CD1c-positive myeloid dendritic cell (primary cell): ENCODE results near the gene COLEC11.
A peak's percentile ranks its signal among the peaks of the same experiment; 100 is the strongest.

ENCODE experiments used
- DNase-seq: peaks from one replicate; pipeline ENCODE4 v3.0.0-alpha.2; 2016; ENCODE audit errors: extremely low spot score

Gene COLEC11

GRCh38 chr2:3639015-3639630 lies 44.2 kb downstream of the COLEC11 start:
- no peak for DNase-seq

DNA sequence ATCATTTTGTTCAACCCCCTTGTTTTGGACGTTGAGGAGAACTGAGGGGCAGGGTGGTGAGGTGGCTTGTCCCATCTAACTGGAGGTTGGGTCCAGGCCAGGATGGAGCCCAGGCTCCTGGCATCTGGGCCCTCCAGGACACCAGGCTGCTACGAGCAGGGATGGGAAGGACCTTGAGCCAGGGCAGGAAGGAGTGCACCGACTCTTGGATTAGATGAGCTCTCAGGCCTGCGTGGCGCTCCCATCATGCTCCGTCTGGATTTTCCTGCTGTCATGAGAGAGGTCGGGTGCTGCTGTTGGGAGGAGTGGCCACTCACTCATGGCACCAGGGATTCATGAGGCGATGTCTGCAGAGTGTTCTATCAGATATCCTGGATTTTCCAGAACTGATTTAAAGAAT lies 44.7 kb downstream of the COLEC11 start:
- DNase-seq, result no peak

DNA sequence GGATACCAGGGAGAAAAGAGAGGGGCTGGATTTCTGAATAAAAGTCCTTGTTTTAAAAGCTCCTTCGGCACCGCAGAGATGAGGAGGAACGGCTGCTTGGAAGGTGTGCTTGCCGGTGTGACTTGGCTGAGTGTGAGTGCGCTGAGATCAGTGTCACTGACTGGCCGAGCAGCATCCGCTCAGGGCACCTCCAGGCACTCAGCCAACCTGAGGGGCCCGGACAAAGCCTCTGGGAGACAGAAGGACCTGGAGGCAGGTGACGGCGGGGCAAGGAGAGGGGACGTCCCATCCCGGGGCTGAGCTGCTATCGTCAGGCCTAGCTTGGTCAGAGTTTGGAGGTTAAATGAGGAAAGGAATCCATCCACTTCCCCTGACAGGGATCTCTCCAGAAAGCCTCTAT lies 46.3 kb downstream of the COLEC11 start:
- DNase-seq, result no peak

DNA sequence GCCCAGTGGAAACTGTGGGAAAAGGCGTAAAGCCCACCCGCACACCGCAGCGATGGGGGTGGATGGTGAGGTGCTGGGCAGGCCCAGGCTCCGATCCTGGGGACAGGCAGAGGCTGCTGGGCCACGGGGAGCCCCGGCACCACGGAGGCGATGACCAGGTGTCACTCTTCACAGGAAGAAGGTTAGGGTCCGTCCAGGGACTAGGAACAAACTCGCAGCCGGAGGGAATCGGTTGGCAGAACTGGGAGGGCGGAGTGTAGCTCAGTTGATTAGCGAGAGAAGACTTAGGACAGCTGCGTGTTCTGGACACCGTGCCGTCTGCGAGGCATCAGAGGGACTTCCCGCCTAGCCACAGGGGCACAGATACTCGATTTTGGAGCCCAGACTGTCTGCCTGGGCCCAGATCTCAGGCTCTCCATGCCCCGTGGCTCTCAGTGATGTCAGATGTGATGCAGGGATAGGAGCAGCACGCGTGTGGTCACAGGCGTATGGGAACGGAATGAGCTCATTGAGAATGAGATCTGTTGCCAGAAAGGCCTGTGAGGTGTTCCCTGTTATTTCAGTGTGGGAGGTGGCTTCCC lies 47.0 kb downstream of the COLEC11 start:
- DNase-seq, result no peak

DNA sequence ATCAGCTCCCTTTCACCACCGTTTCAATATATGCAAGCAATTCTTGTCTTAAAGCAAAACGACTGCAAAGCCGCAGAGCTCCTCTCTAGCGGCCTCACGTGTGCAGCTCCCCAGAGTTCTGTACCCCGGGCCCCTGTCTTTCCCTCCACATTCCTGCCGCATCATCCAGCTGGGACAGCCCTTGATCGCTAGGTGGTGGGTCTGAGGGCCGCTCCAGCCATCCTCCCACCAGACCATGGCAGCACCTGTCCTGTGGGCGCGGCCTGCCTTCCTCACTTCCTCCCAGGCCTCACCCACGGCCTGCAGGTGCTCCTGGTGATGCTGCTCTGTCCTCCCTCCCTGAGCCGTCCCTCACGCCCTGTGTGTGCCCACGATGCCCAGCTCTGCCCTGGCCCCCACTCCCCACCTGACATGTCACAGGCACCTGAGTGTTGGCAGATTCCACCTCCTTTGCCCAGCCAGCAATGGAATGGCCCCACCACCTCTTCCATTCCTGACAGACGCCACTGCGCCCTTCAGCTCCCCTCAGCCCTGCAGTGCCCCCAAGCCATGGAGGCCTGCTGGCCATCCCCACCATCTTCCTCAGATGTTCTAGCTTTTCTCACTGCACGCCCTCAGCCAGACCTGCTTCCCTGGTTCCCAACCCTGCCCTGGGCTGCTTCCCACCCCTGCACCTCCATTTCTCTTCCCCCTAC lies 47.8 kb downstream of the COLEC11 start:
- DNase-seq, result no peak

- no peak for DNase-seq
These were observed 48.7 kb downstream of the COLEC11 start for GRCh38 chr2:3643371-3644245.

- DNase-seq, result no peak
These were observed 49.3 kb downstream of the COLEC11 start for GRCh38 chr2:3644246-3644525.

- no peak for DNase-seq
These were observed 50.1 kb downstream of the COLEC11 start for GRCh38 chr2:3644891-3645605.

- no peak for DNase-seq
These were observed 51.0 kb downstream of the COLEC11 start for GRCh38 chr2:3645745-3646389.

GRCh38 chr2:3646446-3646845 lies 51.5 kb downstream of the COLEC11 start:
- no peak for DNase-seq

- DNase-seq, result no peak
These were observed 52.3 kb downstream of the COLEC11 start for GRCh38 chr2:3647246-3647645.

DNA sequence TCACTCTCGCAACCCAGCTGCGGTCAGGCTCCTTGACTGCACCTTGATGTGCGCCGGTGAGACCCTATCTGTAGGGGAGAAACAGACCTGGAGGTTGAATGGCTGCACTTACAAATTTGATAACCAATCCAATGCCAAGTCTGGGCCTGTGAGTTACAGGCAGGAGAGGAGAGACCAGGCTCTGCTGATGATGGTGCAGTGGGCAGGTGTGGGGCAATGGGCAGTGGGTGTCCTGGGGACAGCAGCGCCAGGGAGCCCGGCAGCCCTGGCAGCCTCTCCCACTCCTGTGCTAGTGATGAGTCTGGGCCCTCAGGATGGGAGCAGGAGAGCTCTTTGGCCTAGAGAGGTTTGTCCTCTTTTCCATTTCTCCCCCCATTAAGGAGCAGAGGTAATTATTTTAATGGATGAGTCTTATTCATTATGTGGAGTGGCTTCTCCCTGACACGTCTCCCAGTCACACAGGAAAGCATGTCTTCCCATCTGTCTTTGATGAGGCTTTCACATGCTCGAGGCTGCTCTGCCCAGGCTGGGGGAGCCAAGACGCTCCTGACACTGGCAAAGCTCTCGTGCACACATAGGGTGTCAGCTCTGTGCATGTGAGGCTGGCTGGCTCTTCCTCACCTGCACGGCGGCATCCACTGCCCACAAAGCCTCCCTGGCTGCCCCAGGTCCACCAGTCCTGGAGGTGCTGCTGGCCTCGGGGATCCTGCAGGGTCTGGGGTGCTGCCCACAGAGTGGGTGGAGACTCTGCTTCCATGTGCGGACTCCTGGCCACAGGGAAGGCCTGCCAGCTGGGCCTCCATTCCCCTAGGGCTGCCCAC lies 53.1 kb downstream of the COLEC11 start:
- DNase-seq, result no peak

- no peak for DNase-seq
These were observed 53.8 kb downstream of the COLEC11 start for GRCh38 chr2:3648652-3649177.

DNA sequence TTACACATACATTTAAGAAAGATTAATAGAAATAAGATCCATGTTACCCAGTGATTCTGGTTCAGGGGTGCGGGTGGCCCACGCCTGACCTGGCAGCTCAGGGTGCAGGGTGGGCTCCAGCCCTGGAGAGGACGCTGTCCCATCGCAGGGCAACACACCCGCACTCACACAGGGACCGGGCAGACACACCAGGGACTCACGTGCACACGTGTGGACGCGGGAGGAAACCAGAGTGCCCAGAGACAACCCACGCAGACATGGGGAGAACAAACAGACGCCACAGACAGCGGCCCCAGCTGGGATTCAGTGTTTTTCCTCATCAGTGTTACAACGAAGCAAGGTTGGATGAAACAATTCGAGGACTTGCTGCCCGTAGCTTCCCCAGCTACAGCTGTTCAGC lies 54.7 kb downstream of the COLEC11 start:
- no peak for DNase-seq

DNA sequence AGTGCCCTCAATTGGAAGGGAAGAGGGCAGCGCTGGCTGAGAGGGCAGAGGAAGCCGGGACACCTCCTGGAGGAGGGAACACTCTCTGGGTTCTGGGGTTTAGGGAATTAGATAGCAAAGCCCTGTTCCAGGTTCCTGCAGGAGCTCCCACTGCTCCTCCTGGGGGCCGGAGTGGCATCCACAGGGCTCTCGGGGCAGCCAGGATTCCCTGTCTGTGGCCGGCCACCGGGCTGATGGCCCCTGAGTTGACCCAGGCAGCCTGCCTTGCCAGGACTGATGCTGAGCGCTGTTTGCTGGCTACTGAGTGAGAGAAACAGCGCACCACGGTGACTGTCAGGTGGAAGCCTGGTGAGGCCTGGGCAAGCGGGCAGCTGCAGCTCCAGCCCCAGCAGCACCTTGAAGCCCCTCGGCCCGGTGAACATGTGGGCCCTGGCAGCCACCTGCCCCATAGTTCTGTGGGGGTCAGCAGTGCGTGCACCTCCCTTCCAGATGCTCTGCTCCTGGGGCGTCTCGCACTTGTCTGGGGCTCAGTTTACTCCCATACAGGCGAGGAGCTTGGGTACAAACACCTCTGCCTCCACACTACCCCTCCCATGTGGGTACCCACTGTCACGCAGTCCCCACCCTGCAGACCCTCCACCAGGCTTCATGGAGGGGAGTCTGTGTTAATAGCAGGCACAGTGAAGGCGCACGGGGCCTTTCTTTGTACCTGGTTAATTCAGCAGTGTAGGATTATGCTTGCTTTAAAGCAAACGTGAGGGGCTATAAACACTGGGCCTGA lies 55.4 kb downstream of the COLEC11 start:
- DNase-seq, result no peak

- peak; percentile 78 for DNase-seq
These were observed 57.1 kb downstream of the COLEC11 start for GRCh38 chr2:3651691-3652648.

- DNase-seq, result no peak
These were observed 58.1 kb downstream of the COLEC11 start for GRCh38 chr2:3652896-3653625.

DNA sequence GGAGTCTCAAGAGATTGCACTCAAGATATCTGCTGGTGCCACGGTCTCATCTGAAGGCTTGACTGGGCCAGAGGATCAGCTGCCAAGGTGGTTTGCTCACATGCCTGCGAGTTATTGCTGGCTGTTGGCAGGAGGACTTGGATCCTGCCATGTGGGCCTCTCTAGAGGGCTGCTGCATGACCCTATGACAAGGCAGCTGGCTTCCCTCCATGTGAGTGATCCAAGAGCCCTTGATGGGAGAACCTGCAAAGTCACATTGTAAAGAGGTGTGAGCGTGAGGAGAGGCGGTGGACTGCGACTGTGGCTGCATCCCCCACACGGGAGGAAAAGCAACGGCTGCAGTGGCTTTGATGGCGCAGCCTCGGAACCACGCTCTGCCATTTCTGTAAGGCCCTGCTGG lies 59.1 kb downstream of the COLEC11 start:
- DNase-seq, result no peak
